Measurements from ENCODE around the gene IFI27L1.

Gene IFI27L1

DNA sequence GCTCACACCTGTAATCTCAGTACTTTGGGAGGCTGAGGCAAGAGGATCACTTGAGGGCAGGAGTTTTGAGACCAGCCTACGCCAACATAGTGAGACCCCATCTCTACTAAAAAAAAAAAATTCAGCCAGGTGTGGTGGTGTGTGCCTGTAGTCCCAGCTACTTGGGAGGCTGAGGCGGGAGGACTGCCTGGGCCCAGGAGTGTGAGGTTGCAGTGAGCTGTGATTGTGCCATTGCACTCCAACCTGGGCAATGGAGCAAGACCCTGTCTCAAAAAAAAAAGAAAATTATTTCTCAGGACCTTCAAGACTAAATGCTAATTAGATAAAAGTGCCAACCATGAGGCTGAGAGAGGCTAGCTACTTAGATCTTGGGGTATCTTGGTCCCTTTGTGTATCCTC is 31.5 kb upstream of the IFI27L1 start:
- H3K4ac ChIP-seq (ENCODE audit: low read length): no peak overlapping the region
- peaks cover 2% of the 10 kb centered on the region for H3K79me1 ChIP-seq (ENCODE audit: low read depth, low read length)
- no peak overlapping the region for H2BK120ac ChIP-seq (ENCODE audit: low read depth, low read length)
- H2BK5ac ChIP-seq (ENCODE audit: low read length): no peak overlapping the region
- H3K4me2 ChIP-seq (ENCODE audit: insufficient read depth, low read length, poor library complexity, severe bottlenecking): no peak overlapping the region
- H2AK5ac ChIP-seq (ENCODE audit: low read depth, low read length): no peak overlapping the region
- DNase-seq (ENCODE audit: low spot score): no peak
- H3K27me3 ChIP-seq (ENCODE audit: control insufficient read depth in 3 of 3, insufficient read depth in 3 of 3, low read depth in 1 of 3, low read length in 3 of 3): no peaks in the 10 kb centered on the region
- H4K8ac ChIP-seq (ENCODE audit: low read depth, low read length): no peak overlapping the region
- no peak overlapping the region for H3K9ac ChIP-seq (ENCODE audit: low read depth, low read length, poor library complexity)
- H2BK12ac ChIP-seq (ENCODE audit: low read length): no peak overlapping the region
- H3K23ac ChIP-seq (ENCODE audit: low read depth, low read length, poor library complexity): no peak overlapping the region
- no peaks in the 10 kb centered on the region for H3K9me3 ChIP-seq (replicated peaks in 1 of 2; ENCODE audit: control insufficient read depth in 2 of 2, insufficient read depth in 1 of 2, low read depth in 1 of 2, low read length in 2 of 2)
- peaks cover 48 to 98% of the 10 kb centered on the region in 2 donors for H3K36me3 ChIP-seq (replicated peaks in 1 of 2; ENCODE audit: control insufficient read depth in 2 of 2, insufficient read depth in 2 of 2, low read length in 2 of 2)
- H3K27ac ChIP-seq (replicated peaks; ENCODE audit: low read length): no peak overlapping the region
- H3K14ac ChIP-seq (ENCODE audit: low read length): no peak overlapping the region
- H2BK15ac ChIP-seq (ENCODE audit: low read length): no peak overlapping the region
- no peak overlapping the region for H4K91ac ChIP-seq (ENCODE audit: low read depth, low read length, poor library complexity)
- no peaks in the 10 kb centered on the region for H3K4me1 ChIP-seq (ENCODE audit: control insufficient read depth in 2 of 2, insufficient read depth in 1 of 2, low read depth in 1 of 2, low read length in 2 of 2)
- H3K4me3 ChIP-seq (ENCODE audit: low read length in 2 of 2): no peak overlapping the region
- no CpG with 5 or more reads among the region's 2 CpGs for WGBS, 2 donors (ENCODE audit: extremely low coverage in 2 of 2, insufficient read length in 2 of 2, insufficient replicate concordance in 1 of 2)
- no peak overlapping the region for H3K18ac ChIP-seq (ENCODE audit: low read length)
- H2AFZ ChIP-seq (ENCODE audit: low read length): no peak overlapping the region

DNA sequence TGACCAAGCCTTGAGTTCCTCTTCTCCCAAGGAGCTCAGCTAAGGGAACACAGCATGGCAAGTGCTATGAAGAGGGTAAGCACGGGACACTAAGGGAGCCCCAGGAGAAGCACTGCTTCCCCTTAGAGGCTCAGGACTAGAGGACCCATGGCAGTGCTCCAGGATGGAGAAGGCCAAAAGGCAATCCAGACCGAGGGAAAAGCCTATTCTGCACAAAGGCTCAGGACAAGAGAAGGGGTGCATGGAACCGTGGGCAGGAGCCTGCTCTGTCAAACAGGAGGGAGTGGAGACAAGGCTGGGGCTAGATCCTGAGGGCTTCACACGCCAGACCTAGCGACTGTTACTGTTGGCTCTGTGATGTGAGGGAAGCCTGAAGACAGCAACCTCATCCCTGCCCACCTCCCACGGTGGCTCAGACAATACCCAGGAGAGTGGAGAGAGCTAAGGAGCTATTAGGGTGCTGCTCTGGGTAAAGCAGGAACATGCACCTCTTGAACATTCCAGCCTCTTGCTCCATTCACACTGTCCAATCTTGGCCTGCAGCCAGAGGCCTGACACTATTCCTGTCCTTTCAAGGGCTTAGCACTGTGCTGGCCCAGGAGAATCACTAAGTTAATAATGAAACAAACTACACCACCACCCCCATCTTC is 30.8 kb upstream of the IFI27L1 start:
- no peak overlapping the region for H2BK120ac ChIP-seq (ENCODE audit: low read depth, low read length)
- no peak overlapping the region for H3K4me3 ChIP-seq (ENCODE audit: low read length in 2 of 2)
- H2BK5ac ChIP-seq (ENCODE audit: low read length): no peak overlapping the region
- WGBS, 2 donors (ENCODE audit: extremely low coverage in 2 of 2, insufficient read length in 2 of 2, insufficient replicate concordance in 1 of 2): no CpG with 5 or more reads among the region's 6 CpGs
- H3K9me3 ChIP-seq (replicated peaks in 1 of 2; ENCODE audit: control insufficient read depth in 2 of 2, insufficient read depth in 1 of 2, low read depth in 1 of 2, low read length in 2 of 2): no peaks in the 10 kb centered on the region
- H4K91ac ChIP-seq (ENCODE audit: low read depth, low read length, poor library complexity): no peak overlapping the region
- H3K18ac ChIP-seq (ENCODE audit: low read length): no peak overlapping the region
- no peak overlapping the region for H4K8ac ChIP-seq (ENCODE audit: low read depth, low read length)
- no peak overlapping the region for H3K27ac ChIP-seq (replicated peaks; ENCODE audit: low read length)
- H2BK15ac ChIP-seq (ENCODE audit: low read length): no peak overlapping the region
- no peak for DNase-seq (ENCODE audit: low spot score)
- no peak overlapping the region for H3K4me2 ChIP-seq (ENCODE audit: insufficient read depth, low read length, poor library complexity, severe bottlenecking)
- H3K9ac ChIP-seq (ENCODE audit: low read depth, low read length, poor library complexity): no peak overlapping the region
- H3K4ac ChIP-seq (ENCODE audit: low read length): no peak overlapping the region
- H2AFZ ChIP-seq (ENCODE audit: low read length): no peak overlapping the region
- H2BK12ac ChIP-seq (ENCODE audit: low read length): no peak overlapping the region
- H3K27me3 ChIP-seq (ENCODE audit: control insufficient read depth in 3 of 3, insufficient read depth in 3 of 3, low read depth in 1 of 3, low read length in 3 of 3): no peaks in the 10 kb centered on the region
- H3K4me1 ChIP-seq (ENCODE audit: control insufficient read depth in 2 of 2, insufficient read depth in 1 of 2, low read depth in 1 of 2, low read length in 2 of 2): no peaks in the 10 kb centered on the region
- H3K14ac ChIP-seq (ENCODE audit: low read length): no peak overlapping the region
- peaks cover 54 to 98% of the 10 kb centered on the region in 2 donors for H3K36me3 ChIP-seq (replicated peaks in 1 of 2; ENCODE audit: control insufficient read depth in 2 of 2, insufficient read depth in 2 of 2, low read length in 2 of 2)
- H3K79me1 ChIP-seq (ENCODE audit: low read depth, low read length): peaks cover 2% of the 10 kb centered on the region
- H3K23ac ChIP-seq (ENCODE audit: low read depth, low read length, poor library complexity): no peak overlapping the region
- no peak overlapping the region for H2AK5ac ChIP-seq (ENCODE audit: low read depth, low read length)

DNA sequence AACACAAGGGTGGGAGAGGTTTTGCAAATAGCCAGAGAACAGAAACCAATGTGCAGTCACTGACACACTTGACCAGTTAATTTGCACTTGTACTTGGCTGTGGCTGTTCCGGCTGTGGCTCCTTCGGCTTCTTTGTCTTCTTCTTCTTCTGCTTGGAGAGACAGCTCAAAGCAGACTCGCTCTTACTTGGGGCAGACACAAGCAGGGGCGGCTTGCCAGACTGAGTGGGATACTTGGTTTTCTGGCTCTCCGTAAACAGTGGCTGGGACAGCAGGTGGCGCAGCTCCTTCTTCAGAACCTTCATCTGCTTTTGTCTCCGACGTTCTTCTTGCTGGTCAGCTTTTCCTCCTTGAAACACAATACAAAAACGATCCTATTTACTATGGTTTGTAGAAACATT is 30.0 kb upstream of the IFI27L1 start:
- H3K27ac ChIP-seq (replicated peaks; ENCODE audit: low read length): no peak overlapping the region

DNA sequence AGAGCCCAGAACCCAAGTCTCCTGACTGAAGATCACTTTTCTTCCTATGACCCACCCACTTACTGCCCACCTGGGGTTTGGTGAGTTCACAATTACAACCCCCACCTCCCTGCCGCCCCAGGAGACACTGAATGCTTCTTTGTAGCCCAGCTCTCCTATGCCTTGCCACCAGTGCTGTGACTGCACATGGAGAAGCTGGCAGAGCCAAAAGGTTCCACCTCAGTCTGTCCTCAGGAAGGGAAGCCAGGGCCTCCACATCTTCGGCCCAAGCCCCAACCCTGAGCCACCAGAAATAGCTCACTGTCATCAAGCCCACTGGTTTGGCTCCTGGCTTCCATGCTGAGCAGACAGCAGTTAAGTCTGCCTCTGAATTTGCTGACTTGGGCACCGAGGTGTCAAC is 29.3 kb upstream of the IFI27L1 start:
- no peak overlapping the region for H3K23ac ChIP-seq (ENCODE audit: low read depth, low read length, poor library complexity)
- H3K27ac ChIP-seq (replicated peaks; ENCODE audit: low read length): no peak overlapping the region
- no peak overlapping the region for H4K91ac ChIP-seq (ENCODE audit: low read depth, low read length, poor library complexity)
- no peak overlapping the region for H3K9ac ChIP-seq (ENCODE audit: low read depth, low read length, poor library complexity)
- H2AFZ ChIP-seq (ENCODE audit: low read length): no peak overlapping the region
- H4K8ac ChIP-seq (ENCODE audit: low read depth, low read length): no peak overlapping the region
- no peak overlapping the region for H3K4me2 ChIP-seq (ENCODE audit: insufficient read depth, low read length, poor library complexity, severe bottlenecking)
- no peak for DNase-seq (ENCODE audit: low spot score)
- H3K36me3 ChIP-seq (replicated peaks in 1 of 2; ENCODE audit: control insufficient read depth in 2 of 2, insufficient read depth in 2 of 2, low read length in 2 of 2): peaks cover 51 to 98% of the 10 kb centered on the region in 2 donors
- H2BK12ac ChIP-seq (ENCODE audit: low read length): no peak overlapping the region
- no peak overlapping the region for H2AK5ac ChIP-seq (ENCODE audit: low read depth, low read length)
- H3K4me3 ChIP-seq (ENCODE audit: low read length in 2 of 2): no peak overlapping the region
- WGBS, 2 donors (ENCODE audit: extremely low coverage in 2 of 2, insufficient read length in 2 of 2, insufficient replicate concordance in 1 of 2): no CpG with 5 or more reads among the region's 3 CpGs
- no peaks in the 10 kb centered on the region for H3K4me1 ChIP-seq (ENCODE audit: control insufficient read depth in 2 of 2, insufficient read depth in 1 of 2, low read depth in 1 of 2, low read length in 2 of 2)
- H3K27me3 ChIP-seq (ENCODE audit: control insufficient read depth in 3 of 3, insufficient read depth in 3 of 3, low read depth in 1 of 3, low read length in 3 of 3): no peaks in the 10 kb centered on the region
- H3K14ac ChIP-seq (ENCODE audit: low read length): peak overlapping the region; percentile 12
- no peaks in the 10 kb centered on the region for H3K9me3 ChIP-seq (replicated peaks in 1 of 2; ENCODE audit: control insufficient read depth in 2 of 2, insufficient read depth in 1 of 2, low read depth in 1 of 2, low read length in 2 of 2)
- H2BK15ac ChIP-seq (ENCODE audit: low read length): no peak overlapping the region
- no peak overlapping the region for H3K18ac ChIP-seq (ENCODE audit: low read length)
- no peak overlapping the region for H3K4ac ChIP-seq (ENCODE audit: low read length)
- H3K79me1 ChIP-seq (ENCODE audit: low read depth, low read length): peaks cover 2% of the 10 kb centered on the region
- no peak overlapping the region for H2BK5ac ChIP-seq (ENCODE audit: low read length)
- H2BK120ac ChIP-seq (ENCODE audit: low read depth, low read length): no peak overlapping the region

More for the DNA sequence above, 30.0 kb upstream of the IFI27L1 start:
- no peak overlapping the region for H2BK5ac ChIP-seq (ENCODE audit: low read length)
- H2BK12ac ChIP-seq (ENCODE audit: low read length): no peak overlapping the region
- peaks cover 2% of the 10 kb centered on the region for H3K79me1 ChIP-seq (ENCODE audit: low read depth, low read length)
- H2AFZ ChIP-seq (ENCODE audit: low read length): no peak overlapping the region
- H3K27me3 ChIP-seq (ENCODE audit: control insufficient read depth in 3 of 3, insufficient read depth in 3 of 3, low read depth in 1 of 3, low read length in 3 of 3): no peaks in the 10 kb centered on the region
- H3K9me3 ChIP-seq (replicated peaks in 1 of 2; ENCODE audit: control insufficient read depth in 2 of 2, insufficient read depth in 1 of 2, low read depth in 1 of 2, low read length in 2 of 2): no peaks in the 10 kb centered on the region
- DNase-seq (ENCODE audit: low spot score): no peak
- H3K4ac ChIP-seq (ENCODE audit: low read length): no peak overlapping the region
- H2BK120ac ChIP-seq (ENCODE audit: low read depth, low read length): no peak overlapping the region
- H3K9ac ChIP-seq (ENCODE audit: low read depth, low read length, poor library complexity): no peak overlapping the region
- WGBS, 2 donors (ENCODE audit: extremely low coverage in 2 of 2, insufficient read length in 2 of 2, insufficient replicate concordance in 1 of 2): no CpG with 5 or more reads among the region's 9 CpGs
- H3K36me3 ChIP-seq (replicated peaks in 1 of 2; ENCODE audit: control insufficient read depth in 2 of 2, insufficient read depth in 2 of 2, low read length in 2 of 2): peaks cover 51 to 98% of the 10 kb centered on the region in 2 donors
- H4K8ac ChIP-seq (ENCODE audit: low read depth, low read length): no peak overlapping the region
- H3K4me3 ChIP-seq (ENCODE audit: low read length in 2 of 2): no peak overlapping the region
- H3K4me2 ChIP-seq (ENCODE audit: insufficient read depth, low read length, poor library complexity, severe bottlenecking): no peak overlapping the region
- no peak overlapping the region for H3K18ac ChIP-seq (ENCODE audit: low read length)
- no peak overlapping the region for H2AK5ac ChIP-seq (ENCODE audit: low read depth, low read length)
- H2BK15ac ChIP-seq (ENCODE audit: low read length): no peak overlapping the region
- H3K4me1 ChIP-seq (ENCODE audit: control insufficient read depth in 2 of 2, insufficient read depth in 1 of 2, low read depth in 1 of 2, low read length in 2 of 2): no peaks in the 10 kb centered on the region
- H4K91ac ChIP-seq (ENCODE audit: low read depth, low read length, poor library complexity): no peak overlapping the region
- no peak overlapping the region for H3K23ac ChIP-seq (ENCODE audit: low read depth, low read length, poor library complexity)
- H3K14ac ChIP-seq (ENCODE audit: low read length): no peak overlapping the region

Measured in neuronal stem cell (in vitro differentiated cells).